ENCODE measurements around the gene AGPAT1. TPM values are rescaled to one million over a fixed set of nuclear protein-coding genes. Genes with fewer than 3 reads are reported as not detected.

Gene AGPAT1
- total RNA-seq, 1 experiment from 2014 or later = 55.6 TPM

DNA sequence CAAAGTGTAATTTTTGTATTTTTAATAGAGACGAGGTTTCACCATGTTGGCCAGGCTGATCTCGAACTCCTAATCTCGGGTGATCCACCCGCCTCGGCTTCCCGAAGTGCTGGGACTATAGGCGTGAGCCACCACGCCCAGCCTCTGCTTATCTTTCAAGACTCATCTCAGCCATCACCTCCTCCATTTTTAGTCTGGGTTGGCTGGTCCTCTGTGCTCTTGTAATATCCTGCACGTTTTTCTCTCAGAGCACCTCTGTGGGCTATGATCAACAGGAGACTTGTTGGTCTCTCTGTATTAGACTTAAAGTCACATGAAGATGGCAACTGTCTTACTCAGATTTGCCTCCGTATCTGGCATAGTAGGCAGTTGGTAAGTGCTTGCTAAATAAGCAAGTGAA, 40.4 kb upstream of the AGPAT1 start:
- no peaks in the 10 kb centered on the region for H3K9me2 ChIP-seq (ENCODE audit: insufficient read depth)
- H2AFZ ChIP-seq (ENCODE audit: low read depth, low read length, poor library complexity, severe bottlenecking) = no peak overlapping the region
- H3K9me3 ChIP-seq (ENCODE audit: control insufficient read depth in 1 of 2, insufficient read depth in 1 of 2, low read depth in 1 of 2, low read length in 2 of 2) = no peaks in the 10 kb centered on the region
- no peaks in the 10 kb centered on the region for H4K20me1 ChIP-seq (ENCODE audit: insufficient read depth)
- H3K4me1 ChIP-seq (ENCODE audit: control insufficient read depth in 1 of 2, insufficient read depth in 2 of 2, low read length in 2 of 2) = no peaks in the 10 kb centered on the region
- CTCF ChIA-PET = no interaction called here
- BruUV-seq (replicated peaks) = no TSS peak
- no peak overlapping the region for H3K4me2 ChIP-seq (ENCODE audit: low read length)
- H3K4me3 ChIP-seq (replicated peaks in 1 of 2; ENCODE audit: low read depth in 1 of 2, low read length in 2 of 2) = no peak overlapping the region
- POLR2A ChIA-PET = no interaction called here
- intact Hi-C loops (cut with micrococcal nuclease) = no loop called here
- DNase-seq (ENCODE audit: low read depth, low spot score) (no peak), ATAC-seq (no peak)
- TF ChIP-seq SIN3A (IDR thresholded peaks at IDR 0.05; ENCODE audit: low read depth) = no peak
- TF ChIP-seq, protein P1, sequence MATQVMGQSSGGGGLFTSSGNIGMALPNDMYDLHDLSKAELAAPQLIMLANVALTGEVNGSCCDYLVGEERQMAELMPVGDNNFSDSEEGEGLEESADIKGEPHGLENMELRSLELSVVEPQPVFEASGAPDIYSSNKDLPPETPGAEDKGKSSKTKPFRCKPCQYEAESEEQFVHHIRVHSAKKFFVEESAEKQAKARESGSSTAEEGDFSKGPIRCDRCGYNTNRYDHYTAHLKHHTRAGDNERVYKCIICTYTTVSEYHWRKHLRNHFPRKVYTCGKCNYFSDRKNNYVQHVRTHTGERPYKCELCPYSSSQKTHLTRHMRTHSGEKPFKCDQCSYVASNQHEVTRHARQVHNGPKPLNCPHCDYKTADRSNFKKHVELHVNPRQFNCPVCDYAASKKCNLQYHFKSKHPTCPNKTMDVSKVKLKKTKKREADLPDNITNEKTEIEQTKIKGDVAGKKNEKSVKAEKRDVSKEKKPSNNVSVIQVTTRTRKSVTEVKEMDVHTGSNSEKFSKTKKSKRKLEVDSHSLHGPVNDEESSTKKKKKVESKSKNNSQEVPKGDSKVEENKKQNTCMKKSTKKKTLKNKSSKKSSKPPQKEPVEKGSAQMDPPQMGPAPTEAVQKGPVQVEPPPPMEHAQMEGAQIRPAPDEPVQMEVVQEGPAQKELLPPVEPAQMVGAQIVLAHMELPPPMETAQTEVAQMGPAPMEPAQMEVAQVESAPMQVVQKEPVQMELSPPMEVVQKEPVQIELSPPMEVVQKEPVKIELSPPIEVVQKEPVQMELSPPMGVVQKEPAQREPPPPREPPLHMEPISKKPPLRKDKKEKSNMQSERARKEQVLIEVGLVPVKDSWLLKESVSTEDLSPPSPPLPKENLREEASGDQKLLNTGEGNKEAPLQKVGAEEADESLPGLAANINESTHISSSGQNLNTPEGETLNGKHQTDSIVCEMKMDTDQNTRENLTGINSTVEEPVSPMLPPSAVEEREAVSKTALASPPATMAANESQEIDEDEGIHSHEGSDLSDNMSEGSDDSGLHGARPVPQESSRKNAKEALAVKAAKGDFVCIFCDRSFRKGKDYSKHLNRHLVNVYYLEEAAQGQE (IDR thresholded peaks at IDR 0.05; ENCODE audit: low read depth) = no peak
- TF ChIP-seq TCF7L2 (IDR thresholded peaks at IDR 0.05; ENCODE audit: borderline replicate concordance, extremely low read depth, insufficient read depth, insufficient read length) = no peak
- no peak for TF ChIP-seq ZNF274 (IDR thresholded peaks at IDR 0.05; ENCODE audit: low read depth, low read length)
- TF ChIP-seq SRF (IDR thresholded peaks at IDR 0.05; ENCODE audit: low read depth) = no peak
- H3K36me3 ChIP-seq (ENCODE audit: control insufficient read depth in 1 of 2, insufficient read depth in 2 of 2, low read length in 2 of 2) = no peaks in the 10 kb centered on the region
- H3K27me3 ChIP-seq (ENCODE audit: insufficient read depth, low read length) = no peaks in the 10 kb centered on the region
- RAD21 ChIA-PET (ENCODE audit: low non-redundant PET in 1 of 2, low total read pairs in 2 of 2, uncharacterized antibody in 2 of 2, unreplicated experiment in 2 of 2) = no interaction called here
- H3K79me2 ChIP-seq (ENCODE audit: insufficient read depth, low read length) = no peaks in the 10 kb centered on the region
- no peak overlapping the region for H3K27ac ChIP-seq (ENCODE audit: low read depth, low read length)
- H3K9ac ChIP-seq (ENCODE audit: low read length) = no peak overlapping the region

DNA sequence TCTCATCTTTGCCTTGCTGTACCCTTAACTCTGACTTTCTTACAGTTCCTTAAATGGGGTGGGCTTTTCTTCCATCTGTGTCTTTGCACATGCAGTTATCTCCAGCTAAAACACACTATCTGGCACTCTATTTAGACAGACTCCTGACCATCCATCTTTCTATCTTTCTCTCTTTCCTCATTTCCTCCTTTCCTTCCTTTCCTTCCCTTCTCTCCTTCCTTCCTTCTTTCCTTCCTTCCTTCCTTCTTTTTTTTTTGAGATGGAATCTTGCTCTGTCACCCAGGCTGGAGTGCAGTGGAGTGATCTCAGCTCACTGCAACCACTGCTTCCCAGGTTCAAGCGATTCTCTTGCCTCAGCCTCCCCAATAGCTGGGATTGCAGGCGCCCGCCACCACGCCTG, 39.7 kb upstream of the AGPAT1 start:
- Histone ChIP-seq H3K36me3 (ENCODE audit: control insufficient read depth in 1 of 2, insufficient read depth in 2 of 2, low read length in 2 of 2) (no peaks in the 10 kb centered on the region), H2AFZ (ENCODE audit: low read depth, low read length, poor library complexity, severe bottlenecking) (no peak overlapping the region), H3K4me3 (replicated peaks in 1 of 2; ENCODE audit: low read depth in 1 of 2, low read length in 2 of 2) (no peak overlapping the region), H3K27me3 (ENCODE audit: insufficient read depth, low read length) (no peaks in the 10 kb centered on the region), H3K9ac (ENCODE audit: low read length) (no peak overlapping the region), H3K9me3 (ENCODE audit: control insufficient read depth in 1 of 2, insufficient read depth in 1 of 2, low read depth in 1 of 2, low read length in 2 of 2) (no peaks in the 10 kb centered on the region), H3K4me2 (ENCODE audit: low read length) (no peak overlapping the region), H3K4me1 (ENCODE audit: control insufficient read depth in 1 of 2, insufficient read depth in 2 of 2, low read length in 2 of 2) (no peaks in the 10 kb centered on the region), H3K9me2 (ENCODE audit: insufficient read depth) (no peaks in the 10 kb centered on the region), H3K27ac (ENCODE audit: low read depth, low read length) (no peak overlapping the region), H4K20me1 (ENCODE audit: insufficient read depth) (no peaks in the 10 kb centered on the region), H3K79me2 (ENCODE audit: insufficient read depth, low read length) (no peaks in the 10 kb centered on the region)
- ATAC-seq = no peak
- intact Hi-C loops (cut with micrococcal nuclease) = no loop called here
- BruUV-seq (replicated peaks) = no TSS peak
- ChIA-PET RAD21 (ENCODE audit: low non-redundant PET in 1 of 2, low total read pairs in 2 of 2, uncharacterized antibody in 2 of 2, unreplicated experiment in 2 of 2) (no interaction called here), CTCF (no interaction called here), POLR2A (no interaction called here)
- DNase-seq (ENCODE audit: low read depth, low spot score) = no peak
- TF ChIP-seq, protein P2, sequence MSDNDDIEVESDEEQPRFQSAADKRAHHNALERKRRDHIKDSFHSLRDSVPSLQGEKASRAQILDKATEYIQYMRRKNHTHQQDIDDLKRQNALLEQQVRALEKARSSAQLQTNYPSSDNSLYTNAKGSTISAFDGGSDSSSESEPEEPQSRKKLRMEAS (IDR thresholded peaks at IDR 0.05) = no peak
- no peak for TF ChIP-seq ELF1 (IDR thresholded peaks at IDR 0.05; ENCODE audit: borderline replicate concordance, low read depth)
- TF ChIP-seq EZH2 (IDR thresholded peaks at IDR 0.05) = no peak
- TF ChIP-seq POLR2AphosphoS5 (IDR thresholded peaks at IDR 0.05; ENCODE audit: low read depth, low read length) = no peak
- no peak for TF ChIP-seq ZNF274 (IDR thresholded peaks at IDR 0.05; ENCODE audit: low read depth, low read length)
- TF ChIP-seq, protein P3, sequence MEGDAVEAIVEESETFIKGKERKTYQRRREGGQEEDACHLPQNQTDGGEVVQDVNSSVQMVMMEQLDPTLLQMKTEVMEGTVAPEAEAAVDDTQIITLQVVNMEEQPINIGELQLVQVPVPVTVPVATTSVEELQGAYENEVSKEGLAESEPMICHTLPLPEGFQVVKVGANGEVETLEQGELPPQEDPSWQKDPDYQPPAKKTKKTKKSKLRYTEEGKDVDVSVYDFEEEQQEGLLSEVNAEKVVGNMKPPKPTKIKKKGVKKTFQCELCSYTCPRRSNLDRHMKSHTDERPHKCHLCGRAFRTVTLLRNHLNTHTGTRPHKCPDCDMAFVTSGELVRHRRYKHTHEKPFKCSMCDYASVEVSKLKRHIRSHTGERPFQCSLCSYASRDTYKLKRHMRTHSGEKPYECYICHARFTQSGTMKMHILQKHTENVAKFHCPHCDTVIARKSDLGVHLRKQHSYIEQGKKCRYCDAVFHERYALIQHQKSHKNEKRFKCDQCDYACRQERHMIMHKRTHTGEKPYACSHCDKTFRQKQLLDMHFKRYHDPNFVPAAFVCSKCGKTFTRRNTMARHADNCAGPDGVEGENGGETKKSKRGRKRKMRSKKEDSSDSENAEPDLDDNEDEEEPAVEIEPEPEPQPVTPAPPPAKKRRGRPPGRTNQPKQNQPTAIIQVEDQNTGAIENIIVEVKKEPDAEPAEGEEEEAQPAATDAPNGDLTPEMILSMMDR (IDR thresholded peaks at IDR 0.05 in 2 of 3, conservative IDR thresholded peaks at IDR 0.05 in 1 of 3; ENCODE audit: borderline replicate concordance in 1 of 3, insufficient read depth in 1 of 3, low read depth in 2 of 3, low read length in 2 of 3) = no peak
- no peak for TF ChIP-seq POLR2A (IDR thresholded peaks at IDR 0.05; ENCODE audit: borderline replicate concordance, extremely low read depth, insufficient read depth, insufficient read length)
- TF ChIP-seq RAD21 (IDR thresholded peaks at IDR 0.05; ENCODE audit: low read depth) = no peak
- no peak for TF ChIP-seq CEBPB (IDR thresholded peaks at IDR 0.05; ENCODE audit: low read depth)
- no peak for TF ChIP-seq SP1 (IDR thresholded peaks at IDR 0.05; ENCODE audit: low read depth)
- no peak for TF ChIP-seq SIN3A (IDR thresholded peaks at IDR 0.05; ENCODE audit: low read depth)
- TF ChIP-seq EZH2phosphoT487 (IDR thresholded peaks at IDR 0.05; ENCODE audit: borderline replicate concordance) = no peak
- TF ChIP-seq TCF7L2 (IDR thresholded peaks at IDR 0.05; ENCODE audit: borderline replicate concordance, extremely low read depth, insufficient read depth, insufficient read length) = no peak
- no peak for TF ChIP-seq YY1 (IDR thresholded peaks at IDR 0.05; ENCODE audit: extremely low read depth, insufficient replicate concordance, low read depth, low read length)
- TF ChIP-seq JUND (IDR thresholded peaks at IDR 0.05) = no peak

Measured in HCT116 (cell line).